IPS-NIHi11 (cell line): ENCODE data around the gene AFF4.

Experiments used
- DNase-seq: peaks from one replicate; pipeline ENCODE4 v3.0.0; 2012; ENCODE audit warnings: mixed read lengths, low spot score

AFF4 gene

DNA sequence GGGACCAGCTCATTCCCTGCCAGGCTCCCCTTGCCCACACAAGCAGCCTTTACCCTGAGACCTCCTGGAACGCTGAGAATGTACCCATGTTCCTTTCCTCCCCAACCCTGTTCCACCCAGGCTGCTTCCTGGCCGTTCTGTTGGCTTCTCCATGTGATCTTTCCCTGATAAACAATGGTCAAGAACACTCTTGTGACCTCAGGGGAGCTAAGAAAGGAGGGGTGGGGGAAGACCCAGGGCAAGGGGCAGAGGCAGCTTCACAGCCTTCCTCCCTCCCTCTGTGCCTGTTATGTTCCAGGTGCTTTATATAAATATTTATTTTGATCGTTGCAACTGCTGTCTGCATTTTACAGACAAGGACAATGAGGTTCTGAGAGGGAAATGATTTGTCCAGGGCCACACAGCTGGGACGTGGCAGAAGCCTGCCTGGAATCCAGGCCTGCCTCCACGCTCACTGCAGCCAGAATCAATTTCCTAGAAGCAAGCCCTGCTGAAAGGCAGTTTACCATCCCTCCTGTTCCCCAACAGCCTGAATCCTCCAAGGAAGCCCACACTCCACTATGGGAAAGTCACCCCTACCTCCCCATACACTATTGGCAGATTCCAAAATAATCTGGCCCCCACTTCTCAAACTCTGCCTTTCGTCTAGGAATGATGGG, 136.9 kb downstream of the AFF4 start:
- DNase-seq, result no peak

DNA sequence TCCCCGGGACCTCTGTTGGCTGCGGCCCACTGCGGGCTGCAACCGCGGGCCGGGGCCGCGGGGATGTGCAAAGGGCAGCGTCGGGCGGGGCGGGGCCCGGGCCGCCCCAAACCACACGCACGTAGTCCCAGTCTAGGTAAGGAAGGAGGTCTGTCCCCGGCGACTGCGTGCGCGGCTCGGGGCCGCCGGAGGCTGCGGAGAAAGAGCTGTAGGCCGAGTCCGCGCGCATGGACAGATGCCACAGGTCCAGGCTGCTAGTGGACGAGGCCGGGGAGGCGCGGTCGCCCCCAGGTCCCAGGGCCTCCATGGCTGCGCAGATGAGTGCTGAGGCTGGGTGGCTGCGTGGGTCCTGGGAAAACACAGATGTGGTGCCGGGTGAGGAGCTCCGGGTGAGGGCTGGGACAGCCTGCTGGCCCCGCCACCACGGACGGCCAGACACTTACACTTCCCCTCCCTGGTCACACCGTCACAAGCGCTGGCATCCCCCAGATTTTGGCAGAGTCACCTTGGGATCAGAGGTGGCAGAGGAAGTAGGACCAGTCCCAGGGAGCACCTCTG, 137.5 kb downstream of the AFF4 start:
- no peak for DNase-seq
